ENCODE measurements around the gene CTNND2.
"Not testable (repeated sequence)": the region's sequence is repeated elsewhere in the genome, so short reads cannot be mapped to it uniquely, and the experiment has no call there.

The CTNND2 gene

GRCh38 chr5:11449966-11450365 lies 454.3 kb downstream of the CTNND2 start:
- no peak for DNase-seq (ENCODE audit: low spot score)

GRCh38 chr5:11449217-11449616 lies 455.0 kb downstream of the CTNND2 start:
- DNase-seq (ENCODE audit: low spot score) = no peak

- DNase-seq (ENCODE audit: low spot score) = no peak
Measured at GRCh38 chr5:11443831-11444230, 460.4 kb downstream of the CTNND2 start.

GRCh38 chr5:11432116-11432515 lies 472.1 kb downstream of the CTNND2 start:
- no peak for DNase-seq (ENCODE audit: low spot score)

- DNase-seq (ENCODE audit: low spot score) = no peak
Measured at GRCh38 chr5:11429254-11429653, 475.0 kb downstream of the CTNND2 start.

- no peak for DNase-seq (ENCODE audit: low spot score)
Measured at GRCh38 chr5:11427569-11427968, 476.7 kb downstream of the CTNND2 start.

- no peak for DNase-seq (ENCODE audit: low spot score)
Measured at GRCh38 chr5:11426442-11426841, 477.8 kb downstream of the CTNND2 start.

GRCh38 chr5:11422342-11422741 lies 481.9 kb downstream of the CTNND2 start:
- DNase-seq (ENCODE audit: low spot score) = no peak

GRCh38 chr5:11420969-11421368 lies 483.3 kb downstream of the CTNND2 start:
- DNase-seq (ENCODE audit: low spot score) = no peak

- DNase-seq (ENCODE audit: low spot score) = no peak
Measured at GRCh38 chr5:11415751-11416150, 488.5 kb downstream of the CTNND2 start.

- not testable (repeated sequence) for DNase-seq (ENCODE audit: low spot score)
Measured at GRCh38 chr5:11414732-11415131, 489.5 kb downstream of the CTNND2 start.

- no peak for DNase-seq (ENCODE audit: low spot score)
Measured at GRCh38 chr5:11411621-11412020, 492.6 kb downstream of the CTNND2 start.

GRCh38 chr5:11407556-11408145 lies 496.6 kb downstream of the CTNND2 start:
- no peak for DNase-seq (ENCODE audit: low spot score)

GRCh38 chr5:11400316-11400715 lies 503.9 kb downstream of the CTNND2 start:
- DNase-seq (ENCODE audit: low spot score) = no peak

GRCh38 chr5:11398728-11399127 lies 505.5 kb downstream of the CTNND2 start:
- no peak for DNase-seq (ENCODE audit: low spot score)

- DNase-seq (ENCODE audit: low spot score) = no peak
Measured at GRCh38 chr5:11397549-11397948, 506.7 kb downstream of the CTNND2 start.

- DNase-seq (ENCODE audit: low spot score) = no peak
Measured at GRCh38 chr5:11396917-11397316, 507.3 kb downstream of the CTNND2 start.

GRCh38 chr5:11394933-11395332 lies 509.3 kb downstream of the CTNND2 start:
- DNase-seq (ENCODE audit: low spot score) = no peak

- no peak for DNase-seq (ENCODE audit: low spot score)
Measured at GRCh38 chr5:11390291-11390767, 513.9 kb downstream of the CTNND2 start.

- DNase-seq (ENCODE audit: low spot score) = no peak
Measured at GRCh38 chr5:11387382-11387781, 516.9 kb downstream of the CTNND2 start.

GRCh38 chr5:11386398-11386797 lies 517.8 kb downstream of the CTNND2 start:
- no peak for DNase-seq (ENCODE audit: low spot score)

GRCh38 chr5:11385901-11386293 lies 518.3 kb downstream of the CTNND2 start:
- DNase-seq (ENCODE audit: low spot score) = no peak

- DNase-seq (ENCODE audit: low spot score) = no peak
Measured at GRCh38 chr5:11385251-11385900, 518.9 kb downstream of the CTNND2 start.

All from NAMALWA (cell line).